Calu3 (cell line): ENCODE results near the gene ZBTB18. TPM values are rescaled to one million over a fixed set of nuclear protein-coding genes. Genes with fewer than 3 reads are reported as not detected.
"Not testable (repeated sequence)": the region's sequence is repeated elsewhere in the genome, so short reads cannot be mapped to it uniquely, and the experiment has no call there.

Experiments
- BruUV-seq: library from RNA; stranded (reverse); fragments of 400-500 nt; replicated peaks from 2 replicates; lab custom pipeline; 2021; lab: Mats Ljungman, UMichigan
- CTCF ChIA-PET: fragments of 300-600 bp; sonication (Branson Sonifier 250); formaldehyde crosslinking; loops from one replicate; lab custom pipeline; 2022; ENCODE audit warnings: antibody characterized with exemption; lab: Charles Lee
- DNase-seq: peaks from one replicate; pipeline ENCODE4 v3.0.0; 2022
- H3K27ac Mint-ChIP-seq: one replicate; pipeline ENCODE4 v1.8.0; 2022; ENCODE audit warnings: mixed read lengths; ENCODE audit not compliant: unreplicated experiment
- H3K27me3 Mint-ChIP-seq: one replicate; pipeline ENCODE4 v1.8.0; 2022; ENCODE audit warnings: mixed read lengths; ENCODE audit not compliant: unreplicated experiment
- H3K36me3 Mint-ChIP-seq: one replicate; pipeline ENCODE4 v1.8.0; 2022; ENCODE audit warnings: mild to moderate bottlenecking, moderate library complexity, mixed read lengths; ENCODE audit not compliant: insufficient read depth, unreplicated experiment
- H3K4me1 Mint-ChIP-seq: one replicate; pipeline ENCODE4 v1.8.0; 2022; ENCODE audit warnings: mild to moderate bottlenecking, low read depth, mixed read lengths; ENCODE audit not compliant: unreplicated experiment
- H3K4me3 Mint-ChIP-seq: one replicate; pipeline ENCODE4 v1.8.0; 2022; ENCODE audit warnings: mild to moderate bottlenecking, low read depth, moderate library complexity, mixed read lengths; ENCODE audit not compliant: unreplicated experiment
- H3K9me3 Mint-ChIP-seq: one replicate; pipeline ENCODE4 v1.8.0; 2022; ENCODE audit warnings: low read depth, mixed read lengths; ENCODE audit not compliant: unreplicated experiment
- CTCF ChIP-seq: fragments of 200-600 bp; IDR thresholded peaks from one replicate; pipeline ENCODE4 v1.8.0; 2022; ENCODE audit warnings: antibody characterized with exemption; ENCODE audit not compliant: unreplicated experiment
- intact Hi-C: fragments of 100-400 bp; cut with micrococcal nuclease; formaldehyde crosslinking; loops from one replicate; pipeline ENCODE4 v1.10.0; 2022; ENCODE audit not compliant: unreplicated experiment
- total RNA-seq: library from RNA; stranded (reverse); gene quantifications from 2 replicates; pipeline ENCODE4 v1.2.3, GENCODE V29; 2022

ZBTB18 gene
- total RNA-seq, 1 experiment from 2014 or later: 37.8 TPM

- CTCF ChIA-PET: no interaction called here
- BruUV-seq: no TSS peak
- H3K4me3 Mint-ChIP-seq: no peak overlapping the region
Measured at GRCh38 chr1:244037252-244037651, 13.8 kb upstream of the ZBTB18 start.

GRCh38 chr1:244041466-244042120 lies 9.5 kb upstream of the ZBTB18 start:
- peaks cover 19% of the 10 kb centered on the region for H3K4me1 Mint-ChIP-seq
- CTCF ChIA-PET: no interaction called here
- no peak overlapping the region for H3K27ac Mint-ChIP-seq
- H3K9me3 Mint-ChIP-seq: no peaks in the 10 kb centered on the region
- H3K36me3 Mint-ChIP-seq: no peaks in the 10 kb centered on the region
- intact Hi-C loops: no loop called here
- peak; percentile 36 for DNase-seq
- no peak overlapping the region for H3K4me3 Mint-ChIP-seq
- no peaks in the 10 kb centered on the region for H3K27me3 Mint-ChIP-seq
- no peak for TF ChIP-seq CTCF
- no TSS peak for BruUV-seq

More at GRCh38 chr1:244037252-244037651, 13.8 kb upstream of the ZBTB18 start:
- DNase-seq: no peak
- H3K9me3 Mint-ChIP-seq: no peaks in the 10 kb centered on the region
- no peaks in the 10 kb centered on the region for H3K36me3 Mint-ChIP-seq
- H3K27me3 Mint-ChIP-seq: peaks cover 13% of the 10 kb centered on the region
- peaks cover 15% of the 10 kb centered on the region for H3K4me1 Mint-ChIP-seq
- intact Hi-C loops: no loop called here
- TF ChIP-seq CTCF: no peak
- no peak overlapping the region for H3K27ac Mint-ChIP-seq

- Mint-ChIP-seq H3K27me3 (no peaks in the 10 kb centered on the region), H3K4me3 (no peak overlapping the region), H3K36me3 (peaks cover 3% of the 10 kb centered on the region), H3K27ac (no peak overlapping the region), H3K4me1 (peaks cover 19% of the 10 kb centered on the region), H3K9me3 (no peaks in the 10 kb centered on the region)
- intact Hi-C loops: no loop called here
- TF ChIP-seq CTCF: no peak
- no peak for DNase-seq
- no TSS peak for BruUV-seq
- CTCF ChIA-PET: interaction anchor here (0.7 kb wide), 1 partner anchor 656 kb away, joined by 3 read pairs; no protein-coding TSS in a partner anchor
Measured at GRCh38 chr1:244042293-244042692, 8.8 kb upstream of the ZBTB18 start.

- Mint-ChIP-seq H3K27me3 (no peaks in the 10 kb centered on the region), H3K27ac (no peak overlapping the region), H3K9me3 (no peaks in the 10 kb centered on the region), H3K36me3 (peaks cover 18% of the 10 kb centered on the region), H3K4me3 (no peak overlapping the region), H3K4me1 (peaks cover 19% of the 10 kb centered on the region)
- TF ChIP-seq CTCF: no peak
- DNase-seq: no peak
- CTCF ChIA-PET: no interaction called here
- BruUV-seq: no TSS peak
- intact Hi-C loops: no loop called here
Measured at GRCh38 chr1:244044423-244044822, 6.7 kb upstream of the ZBTB18 start.

- peak overlapping the region; percentile 86 for H3K27ac Mint-ChIP-seq
- H3K4me3 Mint-ChIP-seq, BruUV-seq, DNase-seq, H3K9me3 Mint-ChIP-seq, H3K27me3 Mint-ChIP-seq, CTCF ChIA-PET: not testable (repeated sequence)
- H3K4me1 Mint-ChIP-seq: peaks cover 26% of the 10 kb centered on the region
- H3K36me3 Mint-ChIP-seq: peaks cover 36% of the 10 kb centered on the region
- intact Hi-C loops: loop anchor here (5.0 kb wide), 2 partner anchors 166 to 204 kb away; no protein-coding TSS in a partner anchor
Measured at GRCh38 chr1:244046254-244046653, 4.8 kb upstream of the ZBTB18 start.
